Measurements from ENCODE around the gene ZC3H13.

GRCh38 chr13:46039411-46040182 is 12.9 kb downstream of the ZC3H13 start:
- TF ChIP-seq CTCF (IDR thresholded peaks at IDR 0.05; ENCODE audit: control extremely low read depth in 1 of 3, insufficient read depth in 1 of 3, low read depth in 1 of 3, low read length in 3 of 3): no peak
- TF ChIP-seq KDM1A (IDR thresholded peaks at IDR 0.05; ENCODE audit: borderline replicate concordance, low read length): no peak
- no peak for TF ChIP-seq FOSL1 (IDR thresholded peaks at IDR 0.05; ENCODE audit: insufficient read depth, low read depth, low read length)
- TF ChIP-seq JUND (IDR thresholded peaks at IDR 0.05; ENCODE audit: low read length): no peak
- no peak for TF ChIP-seq USF2 (IDR thresholded peaks at IDR 0.05; ENCODE audit: low read length)
- TF ChIP-seq HDAC2 (IDR thresholded peaks at IDR 0.05; ENCODE audit: borderline replicate concordance in 1 of 2, low read depth in 2 of 2, low read length in 2 of 2): no peak
- no peak for TF ChIP-seq MAFK (IDR thresholded peaks at IDR 0.05; ENCODE audit: low read depth, low read length)
- no peak for TF ChIP-seq CHD2 (IDR thresholded peaks at IDR 0.05; ENCODE audit: low read length)
- no peak for TF ChIP-seq POLR2A (IDR thresholded peaks at IDR 0.05; ENCODE audit: control extremely low read depth in 1 of 2, low read depth in 2 of 2, low read length in 2 of 2)
- TF ChIP-seq RXRA (IDR thresholded peaks at IDR 0.05; ENCODE audit: insufficient read depth, low read depth, low read length): no peak
- no peak for TF ChIP-seq SP1 (IDR thresholded peaks at IDR 0.05; ENCODE audit: low read depth, low read length)
- no peak for TF ChIP-seq NRF1 (IDR thresholded peaks at IDR 0.05; ENCODE audit: low read depth, low read length)

Data from H1 (cell line).